Keratinocyte (primary cell): ENCODE results near the gene TSPAN4. TPM values are rescaled to one million over a fixed set of nuclear protein-coding genes. Genes with fewer than 3 reads are reported as not detected.

Source experiments
- DNase-seq: peaks from one replicate; pipeline ENCODE4 v3.0.0-alpha.2; 2011; ENCODE audit warnings: low read depth, missing footprints, low spot score
- FAIRE-seq: peaks from 2 replicates; lab custom pipeline; 2011; peaks lifted over from hg19 to GRCh38; lab: Jason Lieb, UNC
- H2AFZ ChIP-seq: 2 replicates; pipeline ENCODE4 v1.6.0; 2012; ENCODE audit warnings: low read length, control low read depth, inconsistent platforms; ENCODE audit not compliant: control insufficient read depth
- H3K27ac ChIP-seq: 2 replicates; pipeline ENCODE4 v1.5.1; 2011; ENCODE audit warnings: low read length; ENCODE audit not compliant: control insufficient read depth, insufficient read depth
- H3K27me3 ChIP-seq: 3 replicates; pipeline ENCODE4 v1.6.0; 2011; ENCODE audit warnings: low read length; ENCODE audit not compliant: control insufficient read depth, insufficient read depth; ENCODE audit errors: extremely low read depth
- H3K36me3 ChIP-seq, 2 experiments: 2 replicates in 1 of 2; 3 replicates in 1 of 2; pipeline ENCODE4 v1.5.1; 2011; ENCODE audit warnings: low read length in 2 of 2, mild to moderate bottlenecking in 1 of 2; ENCODE audit not compliant: control insufficient read depth in 2 of 2, insufficient read depth in 2 of 2; ENCODE audit errors: extremely low read depth in 1 of 2
- H3K4me1 ChIP-seq: 3 replicates; pipeline ENCODE4 v1.5.1; 2011; ENCODE audit warnings: low read length; ENCODE audit not compliant: control insufficient read depth, insufficient read depth; ENCODE audit errors: extremely low read depth
- H3K4me2 ChIP-seq: 3 replicates; pipeline ENCODE4 v1.6.0; 2011; ENCODE audit warnings: low read depth, low read length; ENCODE audit not compliant: control insufficient read depth, insufficient read depth; ENCODE audit errors: extremely low read depth
- H3K4me3 ChIP-seq, 3 experiments: fragments of 200-600 bp in 1 of 3; sonication (generic) in 1 of 3; 2 replicates in 2 of 3; 3 replicates in 1 of 3; pipeline ENCODE4 v1.5.1; 2011 to 2016; ENCODE audit warnings: low read length in 3 of 3, mild to moderate bottlenecking in 3 of 3, control low read depth in 2 of 3, inconsistent platforms in 1 of 3, low read depth in 1 of 3, mixed read lengths in 1 of 3, mixed run types in 1 of 3, moderate library complexity in 1 of 3; ENCODE audit not compliant: control insufficient read depth in 2 of 3, insufficient read depth in 2 of 3; ENCODE audit errors: extremely low read depth in 1 of 3
- H3K79me2 ChIP-seq: 2 replicates; pipeline ENCODE4 v1.6.0; 2012; ENCODE audit warnings: low read length; ENCODE audit not compliant: control insufficient read depth, insufficient read depth
- H3K9ac ChIP-seq: 3 replicates; pipeline ENCODE4 v1.6.0; 2011; ENCODE audit warnings: low read length; ENCODE audit not compliant: control insufficient read depth, insufficient read depth; ENCODE audit errors: extremely low read depth
- H3K9me1 ChIP-seq: 3 replicates; pipeline ENCODE4 v1.6.0; 2011; ENCODE audit warnings: low read length; ENCODE audit not compliant: control insufficient read depth, insufficient read depth; ENCODE audit errors: extremely low read depth
- H3K9me3 ChIP-seq: 2 replicates; pipeline ENCODE4 v1.5.1; 2012; ENCODE audit warnings: low read depth, low read length; ENCODE audit not compliant: control insufficient read depth
- H4K20me1 ChIP-seq: 3 replicates; pipeline ENCODE4 v1.6.0; 2011; ENCODE audit warnings: low read length; ENCODE audit not compliant: control insufficient read depth, insufficient read depth; ENCODE audit errors: extremely low read depth
- CTCF ChIP-seq, 3 experiments: IDR thresholded peaks in 1 of 3; conservative IDR thresholded peaks in 1 of 3; optimal IDR thresholded peaks in 1 of 3; 2 replicates in 2 of 3; 3 replicates in 1 of 3; pipeline versions ENCODE3 to v1.5.1; 2011; ENCODE audit warnings: low read length in 3 of 3, mild to moderate bottlenecking in 3 of 3, moderate library complexity in 2 of 3, control low read depth in 1 of 3, inconsistent platforms in 1 of 3; ENCODE audit not compliant: insufficient read depth in 2 of 3; ENCODE audit errors: extremely low read depth in 1 of 3
- EZH2 ChIP-seq: IDR thresholded peaks from one replicate; pipeline ENCODE4 v1.6.1; 2012; ENCODE audit warnings: inconsistent platforms, mild to moderate bottlenecking, low read length, moderate library complexity
- dilution Hi-C: fragments of 300-500 bp; cut with MboI; formaldehyde crosslinking; loops from one replicate; pipeline ENCODE4 v1.7.0; 2020; ENCODE audit warnings: low sequenced_read_pairs; ENCODE audit not compliant: extremely low pct_ligation_motif_present
- polyA plus RNA-seq, 5 experiments: library from polyadenylated mRNA; depleted of rRNA in 3 of 5; stranded (reverse) in 3 of 5; stranded (forward) in 1 of 5; unstranded in 1 of 5; fragments of >200 nt; gene quantifications; 1 replicate in 1 of 5; 2 replicates in 3 of 5; 3 replicates in 1 of 5; pipeline versions ENCODE4 v1.2.1 to v1.2.3, GENCODE V29; 2011 to 2012; ENCODE audit warnings: missing spikeins in 2 of 5, low read depth in 1 of 5, low replicate concordance in 1 of 5

TSPAN4 gene
- polyA plus RNA-seq, 1 donor (not counting 4 experiments of a cell fraction or from before 2014, with no cell fraction given) = 42.1 TPM

GRCh38 chr11:856397-856796, 13.7 kb downstream of the TSPAN4 start:
- FAIRE-seq = no peak
- TF ChIP-seq EZH2 (no peak), CTCF (optimal IDR thresholded peaks at IDR 0.05 in 1 of 3, IDR thresholded peaks at IDR 0.05 in 1 of 3, conservative IDR thresholded peaks at IDR 0.05 in 1 of 3; ENCODE audit: extremely low read depth in 1 of 3, insufficient read depth in 2 of 3, low read length in 3 of 3) (no peak)
- H3K9me1 ChIP-seq = no peaks in the 10 kb centered on the region
- H3K4me1 ChIP-seq = peaks cover 4% of the 10 kb centered on the region
- no peak overlapping the region for H3K4me2 ChIP-seq
- H4K20me1 ChIP-seq = peaks cover 10% of the 10 kb centered on the region
- no peaks in the 10 kb centered on the region for H3K79me2 ChIP-seq
- dilution Hi-C loops = no loop called here
- no peak for DNase-seq
- no peak overlapping the region for H2AFZ ChIP-seq
- no peaks in the 10 kb centered on the region for H3K9me3 ChIP-seq
- no peak overlapping the region for H3K9ac ChIP-seq
- no peak overlapping the region for H3K4me3 ChIP-seq
- H3K36me3 ChIP-seq = peaks cover 3 to 8% of the 10 kb centered on the region in 2 experiments
- H3K27me3 ChIP-seq = no peaks in the 10 kb centered on the region
- no peak overlapping the region for H3K27ac ChIP-seq

- H3K9ac ChIP-seq = no peak overlapping the region
- DNase-seq (no peak), FAIRE-seq (no peak)
- H3K4me3 ChIP-seq = no peak overlapping the region
- H3K27me3 ChIP-seq = no peaks in the 10 kb centered on the region
- H2AFZ ChIP-seq = no peak overlapping the region
- TF ChIP-seq CTCF (optimal IDR thresholded peaks at IDR 0.05 in 1 of 3, IDR thresholded peaks at IDR 0.05 in 1 of 3, conservative IDR thresholded peaks at IDR 0.05 in 1 of 3; ENCODE audit: extremely low read depth in 1 of 3, insufficient read depth in 2 of 3, low read length in 3 of 3) (no peak), EZH2 (no peak)
- dilution Hi-C loops = no loop called here
- H3K36me3 ChIP-seq = peaks cover 4 to 8% of the 10 kb centered on the region in 2 experiments
- H3K27ac ChIP-seq = no peak overlapping the region
- no peaks in the 10 kb centered on the region for H3K9me1 ChIP-seq
- no peak overlapping the region for H3K4me2 ChIP-seq
- no peaks in the 10 kb centered on the region for H3K9me3 ChIP-seq
- no peaks in the 10 kb centered on the region for H3K79me2 ChIP-seq
- H3K4me1 ChIP-seq = peaks cover 4% of the 10 kb centered on the region
- H4K20me1 ChIP-seq = peaks cover 9% of the 10 kb centered on the region
Observed at GRCh38 chr11:858053-858761, 15.6 kb downstream of the TSPAN4 start.
